GM23338 (cell line): ENCODE results near the gene PNPLA7. TPM values are rescaled to one million over a fixed set of nuclear protein-coding genes. Genes with fewer than 3 reads are reported as not detected.

Experiments used
- ATAC-seq: fragments of 200-7000 bp; cut with Tn5 transposase; 3 replicates; pipeline ENCODE4 v1.9.1; 2020
- DNase-seq: peaks from one replicate; pipeline ENCODE4 v3.0.0-alpha.2; 2015; ENCODE audit warnings: low spot score
- H2AFZ ChIP-seq: fragments of 200-600 bp; sonication (generic); 2 replicates; pipeline ENCODE4 v1.8.0; 2016; ENCODE audit warnings: antibody characterized with exemption, mild to moderate bottlenecking, moderate library complexity
- H3F3A ChIP-seq: fragments of 200-600 bp; sonication (generic); replicated peaks from 2 replicates; pipeline ENCODE4 v1.8.0; 2017; ENCODE audit warnings: antibody characterized with exemption, mixed run types, low read depth
- H3K27ac ChIP-seq: fragments of 200-600 bp; sonication (generic); 2 replicates; pipeline ENCODE4 v1.6.1; 2016; ENCODE audit warnings: low read depth
- H3K27me3 ChIP-seq: fragments of 200-600 bp; sonication (generic); 2 replicates; pipeline ENCODE4 v1.8.0; 2016; ENCODE audit warnings: mild to moderate bottlenecking, mixed run types, moderate library complexity; ENCODE audit not compliant: insufficient read depth
- H3K36me3 ChIP-seq: fragments of 200-600 bp; sonication (generic); 2 replicates; pipeline ENCODE4 v1.8.0; 2016; ENCODE audit warnings: mild to moderate bottlenecking; ENCODE audit not compliant: insufficient read depth
- H3K4me1 ChIP-seq: fragments of 200-600 bp; sonication (generic); 2 replicates; pipeline ENCODE4 v1.8.0; 2016; ENCODE audit warnings: mild to moderate bottlenecking, moderate library complexity; ENCODE audit not compliant: insufficient read depth
- H3K4me2 ChIP-seq: fragments of 200-600 bp; sonication (generic); 2 replicates; pipeline ENCODE4 v1.7.1; 2017; ENCODE audit warnings: mixed run types
- H3K4me3 ChIP-seq: fragments of 200-600 bp; sonication (generic); 2 replicates; pipeline ENCODE4 v1.6.1; 2016; ENCODE audit warnings: mixed run types
- H3K79me2 ChIP-seq: fragments of 200-600 bp; sonication (generic); replicated peaks from 2 replicates; pipeline ENCODE4 v1.8.0; 2017; ENCODE audit warnings: mild to moderate bottlenecking; ENCODE audit not compliant: insufficient read depth
- H3K9me2 ChIP-seq: fragments of 200-600 bp; sonication (generic); 2 replicates; pipeline ENCODE4 v1.8.0; 2017; ENCODE audit not compliant: insufficient read depth
- H4K20me1 ChIP-seq: fragments of 200-600 bp; sonication (generic); replicated peaks from 2 replicates; pipeline ENCODE4 v1.8.0; 2017; ENCODE audit warnings: mild to moderate bottlenecking; ENCODE audit not compliant: insufficient read depth
- H3K27ac Mint-ChIP-seq: 2 replicates; pipeline ENCODE4 v1.8.0; 2020; ENCODE audit warnings: inconsistent platforms, mild to moderate bottlenecking, moderate library complexity, mixed read lengths
- H3K27me3 Mint-ChIP-seq: 3 replicates; pipeline ENCODE4 v1.8.0; 2022; ENCODE audit warnings: low read depth, mild to moderate bottlenecking, moderate library complexity, mixed read lengths, inconsistent platforms; ENCODE audit not compliant: insufficient read depth, poor library complexity
- H3K36me3 Mint-ChIP-seq: 3 replicates; pipeline ENCODE4 v1.8.0; 2021; ENCODE audit warnings: low read depth, mild to moderate bottlenecking, inconsistent platforms, moderate library complexity, mixed read lengths
- H3K4me1 Mint-ChIP-seq: 3 replicates; pipeline ENCODE4 v1.8.0; 2020; ENCODE audit warnings: mild to moderate bottlenecking, inconsistent platforms, mixed read lengths
- H3K4me3 Mint-ChIP-seq: 3 replicates; pipeline ENCODE4 v1.8.0; 2021; ENCODE audit warnings: moderate library complexity, mild to moderate bottlenecking, inconsistent platforms, mixed read lengths
- H3K9me3 Mint-ChIP-seq: 3 replicates; pipeline ENCODE4 v1.8.0; 2020; ENCODE audit warnings: moderate library complexity, mild to moderate bottlenecking, inconsistent platforms, mixed read lengths
- ETS1 ChIP-seq: IDR thresholded peaks from 2 replicates; pipeline ENCODE4 v1.6.1; 2016; ENCODE audit warnings: antibody characterized with exemption
- EZH2 ChIP-seq: fragments of 200-600 bp; sonication (generic); IDR thresholded peaks from one replicate; pipeline ENCODE4 v1.8.0; 2017; ENCODE audit warnings: antibody characterized with exemption, mild to moderate bottlenecking, low read depth; ENCODE audit not compliant: unreplicated experiment
- EZH2phosphoT487 ChIP-seq: fragments of 200-600 bp; sonication (generic); IDR thresholded peaks from one replicate; pipeline ENCODE4 v1.8.1; 2018; ENCODE audit warnings: antibody characterized with exemption; ENCODE audit not compliant: unreplicated experiment
- JUNB ChIP-seq: IDR thresholded peaks from one replicate; pipeline ENCODE4 v1.6.1; 2016; ENCODE audit warnings: antibody characterized with exemption; ENCODE audit not compliant: unreplicated experiment
- POLR2AphosphoS5 ChIP-seq: IDR thresholded peaks from 2 replicates; pipeline ENCODE4 v1.6.1; 2016; ENCODE audit warnings: antibody characterized with exemption, low read depth
- REST ChIP-seq: IDR thresholded peaks from one replicate; pipeline ENCODE4 v1.6.1; 2018; ENCODE audit warnings: antibody characterized with exemption; ENCODE audit not compliant: unreplicated experiment
- ZNF331 ChIP-seq: fragments of 250-450 bp; sonication (Bioruptor Pico); IDR thresholded peaks from 2 replicates; pipeline ENCODE4 v1.5.0; 2020; ENCODE audit warnings: low read depth, mild to moderate bottlenecking, moderate library complexity
- polyA plus RNA-seq: library from polyadenylated mRNA; unstranded; fragments of >200 nt; fragmentation: Nextera tagmentation; extraction: Ambion mirVana; gene quantifications from 2 replicates; pipeline ENCODE4 v1.2.1, GENCODE V29; 2016
- total RNA-seq: library from RNA; depleted of rRNA; stranded (reverse); fragments of >200 nt; shearing (Covaris generic); gene quantifications from 2 replicates; pipeline ENCODE4 v1.2.3, GENCODE V29; 2014
- TF ChIP-seq, protein P1 (sequence below), 2 experiments: fragments of 200-600 bp in 1 of 2; sonication (generic) in 1 of 2; conservative IDR thresholded peaks; 2 replicates each; pipeline versions ENCODE4 v1.5.1 to v1.6.1; 2016 to 2017; ENCODE audit warnings: antibody characterized with exemption in 2 of 2, low read depth in 2 of 2, mild to moderate bottlenecking in 2 of 2, moderate library complexity in 1 of 2
- TF ChIP-seq, protein P2 (sequence below): fragments of 250-450 bp; sonication (Bioruptor Pico); IDR thresholded peaks from 2 replicates; pipeline ENCODE4 v1.5.0; 2020; ENCODE audit warnings: mild to moderate bottlenecking, moderate library complexity

Gene PNPLA7
- total and polyA plus RNA-seq, 2 experiments from 2014 or later = 0.45 to 0.80 TPM

- no peak for DNase-seq
Observed at GRCh38 chr9:137494550-137495351, 55.5 kb downstream of the PNPLA7 start.

More at GRCh38 chr9:137494550-137495351, 55.5 kb downstream of the PNPLA7 start:
- Mint-ChIP-seq H3K27me3 (peaks cover 10% of the 10 kb centered on the region), H3K9me3 (peaks cover 36% of the 10 kb centered on the region), H3K4me3 (no peak overlapping the region), H3K27ac (no peak overlapping the region), H3K36me3 (peaks cover 6% of the 10 kb centered on the region), H3K4me1 (no peaks in the 10 kb centered on the region; the same call in 2 of the 3 replicates)
- H3K4me2 ChIP-seq = no peak overlapping the region
- no peak for ATAC-seq
- H3F3A ChIP-seq = no peaks in the 10 kb centered on the region
- H4K20me1 ChIP-seq = no peaks in the 10 kb centered on the region
- H3K9me2 ChIP-seq = no peaks in the 10 kb centered on the region
- no peaks in the 10 kb centered on the region for H3K27me3 ChIP-seq
- H3K79me2 ChIP-seq = no peaks in the 10 kb centered on the region
- H2AFZ ChIP-seq = no peak overlapping the region
- H3K4me3 ChIP-seq = no peak overlapping the region
- no peaks in the 10 kb centered on the region for H3K4me1 ChIP-seq
- no peaks in the 10 kb centered on the region for H3K36me3 ChIP-seq
- TF ChIP-seq ETS1 (no peak), EZH2phosphoT487 (no peak), REST (no peak), JUNB (no peak), ZNF331 (CRISPR knock-in tag) (no peak), POLR2AphosphoS5 (no peak), EZH2 (no peak)
- TF ChIP-seq, protein P1, sequence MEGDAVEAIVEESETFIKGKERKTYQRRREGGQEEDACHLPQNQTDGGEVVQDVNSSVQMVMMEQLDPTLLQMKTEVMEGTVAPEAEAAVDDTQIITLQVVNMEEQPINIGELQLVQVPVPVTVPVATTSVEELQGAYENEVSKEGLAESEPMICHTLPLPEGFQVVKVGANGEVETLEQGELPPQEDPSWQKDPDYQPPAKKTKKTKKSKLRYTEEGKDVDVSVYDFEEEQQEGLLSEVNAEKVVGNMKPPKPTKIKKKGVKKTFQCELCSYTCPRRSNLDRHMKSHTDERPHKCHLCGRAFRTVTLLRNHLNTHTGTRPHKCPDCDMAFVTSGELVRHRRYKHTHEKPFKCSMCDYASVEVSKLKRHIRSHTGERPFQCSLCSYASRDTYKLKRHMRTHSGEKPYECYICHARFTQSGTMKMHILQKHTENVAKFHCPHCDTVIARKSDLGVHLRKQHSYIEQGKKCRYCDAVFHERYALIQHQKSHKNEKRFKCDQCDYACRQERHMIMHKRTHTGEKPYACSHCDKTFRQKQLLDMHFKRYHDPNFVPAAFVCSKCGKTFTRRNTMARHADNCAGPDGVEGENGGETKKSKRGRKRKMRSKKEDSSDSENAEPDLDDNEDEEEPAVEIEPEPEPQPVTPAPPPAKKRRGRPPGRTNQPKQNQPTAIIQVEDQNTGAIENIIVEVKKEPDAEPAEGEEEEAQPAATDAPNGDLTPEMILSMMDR (conservative IDR thresholded peaks at IDR 0.05; ENCODE audit: low read depth in 2 of 2) = no peak
- TF ChIP-seq, protein P2, sequence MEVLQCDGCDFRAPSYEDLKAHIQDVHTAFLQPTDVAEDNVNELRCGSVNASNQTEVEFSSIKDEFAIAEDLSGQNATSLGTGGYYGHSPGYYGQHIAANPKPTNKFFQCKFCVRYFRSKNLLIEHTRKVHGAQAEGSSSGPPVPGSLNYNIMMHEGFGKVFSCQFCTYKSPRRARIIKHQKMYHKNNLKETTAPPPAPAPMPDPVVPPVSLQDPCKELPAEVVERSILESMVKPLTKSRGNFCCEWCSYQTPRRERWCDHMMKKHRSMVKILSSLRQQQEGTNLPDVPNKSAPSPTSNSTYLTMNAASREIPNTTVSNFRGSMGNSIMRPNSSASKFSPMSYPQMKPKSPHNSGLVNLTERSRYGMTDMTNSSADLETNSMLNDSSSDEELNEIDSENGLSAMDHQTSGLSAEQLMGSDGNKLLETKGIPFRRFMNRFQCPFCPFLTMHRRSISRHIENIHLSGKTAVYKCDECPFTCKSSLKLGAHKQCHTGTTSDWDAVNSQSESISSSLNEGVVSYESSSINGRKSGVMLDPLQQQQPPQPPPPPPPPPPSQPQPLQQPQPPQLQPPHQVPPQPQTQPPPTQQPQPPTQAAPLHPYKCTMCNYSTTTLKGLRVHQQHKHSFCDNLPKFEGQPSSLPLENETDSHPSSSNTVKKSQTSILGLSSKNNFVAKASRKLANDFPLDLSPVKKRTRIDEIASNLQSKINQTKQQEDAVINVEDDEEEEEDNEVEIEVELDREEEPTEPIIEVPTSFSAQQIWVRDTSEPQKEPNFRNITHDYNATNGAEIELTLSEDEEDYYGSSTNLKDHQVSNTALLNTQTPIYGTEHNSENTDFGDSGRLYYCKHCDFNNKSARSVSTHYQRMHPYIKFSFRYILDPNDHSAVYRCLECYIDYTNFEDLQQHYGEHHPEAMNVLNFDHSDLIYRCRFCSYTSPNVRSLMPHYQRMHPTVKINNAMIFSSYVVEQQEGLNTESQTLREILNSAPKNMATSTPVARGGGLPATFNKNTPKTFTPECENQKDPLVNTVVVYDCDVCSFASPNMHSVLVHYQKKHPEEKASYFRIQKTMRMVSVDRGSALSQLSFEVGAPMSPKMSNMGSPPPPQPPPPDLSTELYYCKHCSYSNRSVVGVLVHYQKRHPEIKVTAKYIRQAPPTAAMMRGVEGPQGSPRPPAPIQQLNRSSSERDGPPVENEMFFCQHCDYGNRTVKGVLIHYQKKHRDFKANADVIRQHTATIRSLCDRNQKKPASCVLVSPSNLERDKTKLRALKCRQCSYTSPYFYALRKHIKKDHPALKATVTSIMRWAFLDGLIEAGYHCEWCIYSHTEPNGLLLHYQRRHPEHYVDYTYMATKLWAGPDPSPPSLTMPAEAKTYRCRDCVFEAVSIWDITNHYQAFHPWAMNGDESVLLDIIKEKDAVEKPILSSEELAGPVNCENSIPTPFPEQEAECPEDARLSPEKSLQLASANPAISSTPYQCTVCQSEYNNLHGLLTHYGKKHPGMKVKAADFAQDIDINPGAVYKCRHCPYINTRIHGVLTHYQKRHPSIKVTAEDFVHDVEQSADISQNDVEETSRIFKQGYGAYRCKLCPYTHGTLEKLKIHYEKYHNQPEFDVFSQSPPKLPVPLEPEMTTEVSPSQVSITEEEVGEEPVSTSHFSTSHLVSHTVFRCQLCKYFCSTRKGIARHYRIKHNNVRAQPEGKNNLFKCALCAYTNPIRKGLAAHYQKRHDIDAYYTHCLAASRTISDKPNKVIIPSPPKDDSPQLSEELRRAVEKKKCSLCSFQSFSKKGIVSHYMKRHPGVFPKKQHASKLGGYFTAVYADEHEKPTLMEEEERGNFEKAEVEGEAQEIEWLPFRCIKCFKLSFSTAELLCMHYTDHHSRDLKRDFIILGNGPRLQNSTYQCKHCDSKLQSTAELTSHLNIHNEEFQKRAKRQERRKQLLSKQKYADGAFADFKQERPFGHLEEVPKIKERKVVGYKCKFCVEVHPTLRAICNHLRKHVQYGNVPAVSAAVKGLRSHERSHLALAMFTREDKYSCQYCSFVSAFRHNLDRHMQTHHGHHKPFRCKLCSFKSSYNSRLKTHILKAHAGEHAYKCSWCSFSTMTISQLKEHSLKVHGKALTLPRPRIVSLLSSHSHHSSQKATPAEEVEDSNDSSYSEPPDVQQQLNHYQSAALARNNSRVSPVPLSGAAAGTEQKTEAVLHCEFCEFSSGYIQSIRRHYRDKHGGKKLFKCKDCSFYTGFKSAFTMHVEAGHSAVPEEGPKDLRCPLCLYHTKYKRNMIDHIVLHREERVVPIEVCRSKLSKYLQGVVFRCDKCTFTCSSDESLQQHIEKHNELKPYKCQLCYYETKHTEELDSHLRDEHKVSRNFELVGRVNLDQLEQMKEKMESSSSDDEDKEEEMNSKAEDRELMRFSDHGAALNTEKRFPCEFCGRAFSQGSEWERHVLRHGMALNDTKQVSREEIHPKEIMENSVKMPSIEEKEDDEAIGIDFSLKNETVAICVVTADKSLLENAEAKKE (CRISPR knock-in tag) = no peak
- H3K27ac ChIP-seq = no peak overlapping the region
